GM23338 (cell line): Measurements from ENCODE around the gene ENTPD6. TPM values are rescaled to one million over a fixed set of nuclear protein-coding genes. Genes with fewer than 3 reads are reported as not detected.

ENCODE experiments used
- ATAC-seq: fragments of 200-7000 bp; cut with Tn5 transposase; 3 replicates; pipeline ENCODE4 v1.9.1; 2020
- DNase-seq: peaks from one replicate; pipeline ENCODE4 v3.0.0-alpha.2; 2015; ENCODE audit warnings: low spot score
- H2AFZ ChIP-seq: fragments of 200-600 bp; sonication (generic); 2 replicates; pipeline ENCODE4 v1.8.0; 2016; ENCODE audit warnings: antibody characterized with exemption, mild to moderate bottlenecking, moderate library complexity
- H3F3A ChIP-seq: fragments of 200-600 bp; sonication (generic); replicated peaks from 2 replicates; pipeline ENCODE4 v1.8.0; 2017; ENCODE audit warnings: antibody characterized with exemption, mixed run types, low read depth
- H3K27ac ChIP-seq: fragments of 200-600 bp; sonication (generic); 2 replicates; pipeline ENCODE4 v1.6.1; 2016; ENCODE audit warnings: low read depth
- H3K27me3 ChIP-seq: fragments of 200-600 bp; sonication (generic); 2 replicates; pipeline ENCODE4 v1.8.0; 2016; ENCODE audit warnings: mild to moderate bottlenecking, mixed run types, moderate library complexity; ENCODE audit not compliant: insufficient read depth
- H3K36me3 ChIP-seq: fragments of 200-600 bp; sonication (generic); 2 replicates; pipeline ENCODE4 v1.8.0; 2016; ENCODE audit warnings: mild to moderate bottlenecking; ENCODE audit not compliant: insufficient read depth
- H3K4me1 ChIP-seq: fragments of 200-600 bp; sonication (generic); 2 replicates; pipeline ENCODE4 v1.8.0; 2016; ENCODE audit warnings: mild to moderate bottlenecking, moderate library complexity; ENCODE audit not compliant: insufficient read depth
- H3K4me2 ChIP-seq: fragments of 200-600 bp; sonication (generic); 2 replicates; pipeline ENCODE4 v1.7.1; 2017; ENCODE audit warnings: mixed run types
- H3K4me3 ChIP-seq: fragments of 200-600 bp; sonication (generic); 2 replicates; pipeline ENCODE4 v1.6.1; 2016; ENCODE audit warnings: mixed run types
- H3K79me2 ChIP-seq: fragments of 200-600 bp; sonication (generic); replicated peaks from 2 replicates; pipeline ENCODE4 v1.8.0; 2017; ENCODE audit warnings: mild to moderate bottlenecking; ENCODE audit not compliant: insufficient read depth
- H3K9me2 ChIP-seq: fragments of 200-600 bp; sonication (generic); 2 replicates; pipeline ENCODE4 v1.8.0; 2017; ENCODE audit not compliant: insufficient read depth
- H4K20me1 ChIP-seq: fragments of 200-600 bp; sonication (generic); replicated peaks from 2 replicates; pipeline ENCODE4 v1.8.0; 2017; ENCODE audit warnings: mild to moderate bottlenecking; ENCODE audit not compliant: insufficient read depth
- H3K27ac Mint-ChIP-seq: 2 replicates; pipeline ENCODE4 v1.8.0; 2020; ENCODE audit warnings: inconsistent platforms, mild to moderate bottlenecking, moderate library complexity, mixed read lengths
- H3K27me3 Mint-ChIP-seq: 3 replicates; pipeline ENCODE4 v1.8.0; 2022; ENCODE audit warnings: low read depth, mild to moderate bottlenecking, moderate library complexity, mixed read lengths, inconsistent platforms; ENCODE audit not compliant: insufficient read depth, poor library complexity
- H3K36me3 Mint-ChIP-seq: 3 replicates; pipeline ENCODE4 v1.8.0; 2021; ENCODE audit warnings: low read depth, mild to moderate bottlenecking, inconsistent platforms, moderate library complexity, mixed read lengths
- H3K4me1 Mint-ChIP-seq: 3 replicates; pipeline ENCODE4 v1.8.0; 2020; ENCODE audit warnings: mild to moderate bottlenecking, inconsistent platforms, mixed read lengths
- H3K4me3 Mint-ChIP-seq: 3 replicates; pipeline ENCODE4 v1.8.0; 2021; ENCODE audit warnings: moderate library complexity, mild to moderate bottlenecking, inconsistent platforms, mixed read lengths
- H3K9me3 Mint-ChIP-seq: 3 replicates; pipeline ENCODE4 v1.8.0; 2020; ENCODE audit warnings: moderate library complexity, mild to moderate bottlenecking, inconsistent platforms, mixed read lengths
- CREB1 ChIP-seq: fragments of 250-450 bp; sonication (Bioruptor Pico); IDR thresholded peaks from 2 replicates; pipeline ENCODE4 v1.5.0; 2020; ENCODE audit warnings: low read depth, mild to moderate bottlenecking, moderate library complexity
- CTCF ChIP-seq, 2 experiments: fragments of 200-600 bp in 1 of 2; sonication (generic) in 1 of 2; conservative IDR thresholded peaks; 2 replicates each; pipeline versions ENCODE4 v1.5.1 to v1.6.1; 2016 to 2017; ENCODE audit warnings: antibody characterized with exemption in 2 of 2, low read depth in 2 of 2, mild to moderate bottlenecking in 2 of 2, moderate library complexity in 1 of 2
- EZH2 ChIP-seq: fragments of 200-600 bp; sonication (generic); IDR thresholded peaks from one replicate; pipeline ENCODE4 v1.8.0; 2017; ENCODE audit warnings: antibody characterized with exemption, mild to moderate bottlenecking, low read depth; ENCODE audit not compliant: unreplicated experiment
- EZH2phosphoT487 ChIP-seq: fragments of 200-600 bp; sonication (generic); IDR thresholded peaks from one replicate; pipeline ENCODE4 v1.8.1; 2018; ENCODE audit warnings: antibody characterized with exemption; ENCODE audit not compliant: unreplicated experiment
- JUNB ChIP-seq: IDR thresholded peaks from one replicate; pipeline ENCODE4 v1.6.1; 2016; ENCODE audit warnings: antibody characterized with exemption; ENCODE audit not compliant: unreplicated experiment
- NANOG ChIP-seq: IDR thresholded peaks from 2 replicates; pipeline ENCODE4 v1.6.1; 2016; ENCODE audit warnings: antibody characterized with exemption, borderline replicate concordance
- POLR2AphosphoS5 ChIP-seq: IDR thresholded peaks from 2 replicates; pipeline ENCODE4 v1.6.1; 2016; ENCODE audit warnings: antibody characterized with exemption, low read depth
- REST ChIP-seq: IDR thresholded peaks from one replicate; pipeline ENCODE4 v1.6.1; 2018; ENCODE audit warnings: antibody characterized with exemption; ENCODE audit not compliant: unreplicated experiment
- STAT1 ChIP-seq: IDR thresholded peaks from one replicate; pipeline ENCODE4 v1.6.1; 2016; ENCODE audit warnings: antibody characterized with exemption; ENCODE audit not compliant: unreplicated experiment
- ZNF114 ChIP-seq: fragments of 250-450 bp; sonication (Bioruptor Pico); IDR thresholded peaks from 2 replicates; pipeline ENCODE4 v1.5.0; 2020; ENCODE audit warnings: mild to moderate bottlenecking, moderate library complexity
- ZNF331 ChIP-seq: fragments of 250-450 bp; sonication (Bioruptor Pico); IDR thresholded peaks from 2 replicates; pipeline ENCODE4 v1.5.0; 2020; ENCODE audit warnings: low read depth, mild to moderate bottlenecking, moderate library complexity
- polyA plus RNA-seq: library from polyadenylated mRNA; unstranded; fragments of >200 nt; fragmentation: Nextera tagmentation; extraction: Ambion mirVana; gene quantifications from 2 replicates; pipeline ENCODE4 v1.2.1, GENCODE V29; 2016
- total RNA-seq: library from RNA; depleted of rRNA; stranded (reverse); fragments of >200 nt; shearing (Covaris generic); gene quantifications from 2 replicates; pipeline ENCODE4 v1.2.3, GENCODE V29; 2014
- TF ChIP-seq, protein P1 (sequence below): IDR thresholded peaks from 2 replicates; pipeline ENCODE4 v1.6.1; 2016; ENCODE audit warnings: antibody characterized with exemption

The ENTPD6 gene
- total and polyA plus RNA-seq, 2 experiments from 2014 or later: 19.3 to 45.9 TPM

GRCh38 chr20:25242231-25242630 is 46.7 kb downstream of the ENTPD6 start:
- no peak overlapping the region for H3K27ac Mint-ChIP-seq
- no peaks in the 10 kb centered on the region for H3F3A ChIP-seq
- peaks cover 11% of the 10 kb centered on the region; the same call in 1 of the 2 replicates for H3K27me3 ChIP-seq
- ATAC-seq (no peak), DNase-seq (no peak)
- peaks cover 21% of the 10 kb centered on the region for H3K27me3 Mint-ChIP-seq
- H2AFZ ChIP-seq: no peak overlapping the region; the same call in 1 of the 2 replicates
- H3K36me3 ChIP-seq: no peaks in the 10 kb centered on the region
- H3K9me2 ChIP-seq: no peaks in the 10 kb centered on the region
- H3K4me1 Mint-ChIP-seq: peaks cover 23% of the 10 kb centered on the region
- no peak overlapping the region for H3K27ac ChIP-seq
- H3K4me3 ChIP-seq: no peak overlapping the region
- no peaks in the 10 kb centered on the region for H4K20me1 ChIP-seq
- H3K9me3 Mint-ChIP-seq: no peaks in the 10 kb centered on the region
- H3K4me1 ChIP-seq: peaks cover 6% of the 10 kb centered on the region; the same call in 1 of the 2 replicates
- H3K36me3 Mint-ChIP-seq: no peaks in the 10 kb centered on the region
- no peak overlapping the region for H3K4me2 ChIP-seq
- TF ChIP-seq ZNF114 (CRISPR knock-in tag): no peak
- H3K4me3 Mint-ChIP-seq: no peak overlapping the region
- H3K79me2 ChIP-seq: no peaks in the 10 kb centered on the region

DNA sequence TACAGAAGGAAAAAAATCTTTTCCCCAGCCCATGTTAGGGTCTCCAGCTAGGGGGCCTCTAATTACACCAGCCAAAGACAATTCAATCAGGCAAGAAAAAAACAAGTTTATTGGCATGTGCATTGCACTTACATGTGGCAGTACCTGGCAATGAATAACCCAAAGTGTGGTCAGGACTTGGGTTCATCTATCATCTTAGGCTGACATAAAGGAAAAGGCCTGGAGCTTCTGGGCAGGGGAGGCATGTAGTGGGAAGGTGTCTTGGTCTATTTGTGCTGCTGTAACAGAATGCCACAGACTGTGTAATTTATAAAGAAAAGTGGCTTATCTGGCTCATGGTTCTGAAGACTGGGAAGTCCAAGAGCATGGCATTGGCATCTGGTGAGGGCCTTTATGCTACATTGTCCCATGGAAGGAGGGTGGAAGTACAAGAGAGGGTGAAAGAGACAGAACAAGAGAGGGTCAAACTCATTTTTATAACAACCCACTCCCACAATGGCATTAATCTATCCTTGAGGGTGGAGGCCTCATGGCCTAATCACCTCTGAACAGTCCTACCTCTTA is 48.0 kb downstream of the ENTPD6 start:
- no peaks in the 10 kb centered on the region for H4K20me1 ChIP-seq
- no peak overlapping the region for H3K27ac ChIP-seq
- no peak overlapping the region for H2AFZ ChIP-seq
- H3K9me3 Mint-ChIP-seq: no peaks in the 10 kb centered on the region
- no peak overlapping the region for H3K4me2 ChIP-seq
- no peaks in the 10 kb centered on the region for H3K36me3 Mint-ChIP-seq
- no peak overlapping the region for H3K4me3 Mint-ChIP-seq
- peaks cover 23% of the 10 kb centered on the region for H3K4me1 Mint-ChIP-seq
- no peak for DNase-seq
- ATAC-seq: no peak
- no peak overlapping the region for H3K27ac Mint-ChIP-seq
- H3K79me2 ChIP-seq: no peaks in the 10 kb centered on the region
- no peaks in the 10 kb centered on the region for H3F3A ChIP-seq
- H3K9me2 ChIP-seq: no peaks in the 10 kb centered on the region
- no peaks in the 10 kb centered on the region for H3K36me3 ChIP-seq
- H3K4me1 ChIP-seq: peaks cover 6% of the 10 kb centered on the region; the same call in 1 of the 2 replicates
- peaks cover 21% of the 10 kb centered on the region for H3K27me3 Mint-ChIP-seq
- no peak overlapping the region for H3K4me3 ChIP-seq
- H3K27me3 ChIP-seq: peaks cover 11% of the 10 kb centered on the region; the same call in 1 of the 2 replicates
- TF ChIP-seq JUNB (no peak), POLR2AphosphoS5 (no peak), CREB1 (CRISPR knock-in tag) (no peak), ZNF331 (CRISPR knock-in tag) (no peak), EZH2 (no peak), NANOG (no peak), REST (no peak), STAT1 (no peak), EZH2phosphoT487 (no peak), ZNF114 (CRISPR knock-in tag) (no peak), CTCF (conservative IDR thresholded peaks at IDR 0.05; ENCODE audit: low read depth in 2 of 2) (no peak)
- TF ChIP-seq, protein P1, sequence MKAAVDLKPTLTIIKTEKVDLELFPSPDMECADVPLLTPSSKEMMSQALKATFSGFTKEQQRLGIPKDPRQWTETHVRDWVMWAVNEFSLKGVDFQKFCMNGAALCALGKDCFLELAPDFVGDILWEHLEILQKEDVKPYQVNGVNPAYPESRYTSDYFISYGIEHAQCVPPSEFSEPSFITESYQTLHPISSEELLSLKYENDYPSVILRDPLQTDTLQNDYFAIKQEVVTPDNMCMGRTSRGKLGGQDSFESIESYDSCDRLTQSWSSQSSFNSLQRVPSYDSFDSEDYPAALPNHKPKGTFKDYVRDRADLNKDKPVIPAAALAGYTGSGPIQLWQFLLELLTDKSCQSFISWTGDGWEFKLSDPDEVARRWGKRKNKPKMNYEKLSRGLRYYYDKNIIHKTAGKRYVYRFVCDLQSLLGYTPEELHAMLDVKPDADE: no peak
